AG10803 (cell line): Measurements from ENCODE around the gene LHB.
A peak's percentile ranks its signal among the peaks of the same experiment; 100 is the strongest.

Source experiments
- DNase-seq: peaks from one replicate; pipeline ENCODE4 v3.0.0; 2010; ENCODE audit warnings: low read depth
- H3K4me3 ChIP-seq: 2 replicates; pipeline ENCODE4 v1.5.1; 2011; ENCODE audit warnings: mild to moderate bottlenecking, low read length, control low read depth
- CTCF ChIP-seq: conservative IDR thresholded peaks from 2 replicates; pipeline ENCODE4 v1.5.1; 2011; ENCODE audit warnings: mild to moderate bottlenecking, low read length, control low read depth, inconsistent platforms

LHB gene

GRCh38 chr19:48987323-48987722 lies 29.6 kb downstream of the LHB start:
- TF ChIP-seq CTCF = no peak
- no peak overlapping the region for H3K4me3 ChIP-seq
- DNase-seq = no peak

- DNase-seq = no peak
- TF ChIP-seq CTCF = no peak
- H3K4me3 ChIP-seq = no peak overlapping the region
These were observed 30.7 kb downstream of the LHB start for GRCh38 chr19:48986211-48986610.

GRCh38 chr19:48985711-48986110 lies 31.2 kb downstream of the LHB start:
- DNase-seq = no peak
- H3K4me3 ChIP-seq = no peak overlapping the region
- TF ChIP-seq CTCF = no peak

- TF ChIP-seq CTCF = no peak
- no peak overlapping the region for H3K4me3 ChIP-seq
- DNase-seq = no peak
These were observed 34.6 kb downstream of the LHB start for GRCh38 chr19:48982280-48982679.

- H3K4me3 ChIP-seq = no peak overlapping the region
- no peak for TF ChIP-seq CTCF
- DNase-seq = no peak
These were observed 39.8 kb downstream of the LHB start for GRCh38 chr19:48977061-48977460.

- H3K4me3 ChIP-seq = no peak overlapping the region
- no peak for DNase-seq
- no peak for TF ChIP-seq CTCF
These were observed 40.7 kb downstream of the LHB start for GRCh38 chr19:48975947-48976847.

- no peak overlapping the region for H3K4me3 ChIP-seq
- peak; percentile 90 for TF ChIP-seq CTCF
- DNase-seq = peak; percentile 66
These were observed 45.9 kb downstream of the LHB start for GRCh38 chr19:48970923-48971395.
